HepG2 (cell line): ENCODE results near the gene RAB40C. TPM values are rescaled to one million over a fixed set of nuclear protein-coding genes. Genes with fewer than 3 reads are reported as not detected.
A peak's percentile ranks its signal among the peaks of the same experiment; 100 is the strongest.

Source experiments
- AGO1 ChIP-seq: fragments of 200-400 bp; formaldehyde crosslinking; IDR thresholded peaks from 2 replicates; pipeline ENCODE4 v1.6.1; 2017; ENCODE audit warnings: mild to moderate bottlenecking, low read depth, low read length, moderate library complexity; ENCODE audit not compliant: poor library complexity, severe bottlenecking
- AKAP8 ChIP-seq: sonication (generic); formaldehyde crosslinking; IDR thresholded peaks from 2 replicates; pipeline ENCODE4 v1.5.1; 2020; ENCODE audit warnings: mild to moderate bottlenecking, missing genetic modification reagents
- CEBPG ChIP-seq: IDR thresholded peaks from 2 replicates; pipeline ENCODE4 v1.6.1; 2016
- DNMT3B ChIP-seq: conservative IDR thresholded peaks from 2 replicates; pipeline ENCODE4 v1.6.1; 2016; ENCODE audit warnings: missing biosample characterization, control low read depth
- ELF3 ChIP-seq: IDR thresholded peaks from 2 replicates; pipeline ENCODE4 v1.6.1; 2016; ENCODE audit warnings: missing genetic modification reagents, missing compliant biosample characterization
- FOSL1 ChIP-seq: sonication (generic); formaldehyde crosslinking; IDR thresholded peaks from 2 replicates; pipeline ENCODE4 v1.9.0; 2021; ENCODE audit warnings: missing genetic modification reagents, borderline replicate concordance
- FOXK2 ChIP-seq: fragments of 450-650 bp; IDR thresholded peaks from 2 replicates; pipeline ENCODE4 v1.6.1; 2016
- HDAC6 ChIP-seq: fragments of 200-600 bp; sonication (generic); IDR thresholded peaks from 2 replicates; pipeline ENCODE4 v1.7.0; 2017; ENCODE audit warnings: mild to moderate bottlenecking, antibody characterized with exemption, low read length, low read depth
- KAT2B ChIP-seq: fragments of 150-350 bp; IDR thresholded peaks from 2 replicates; pipeline ENCODE4 v1.6.1; 2014; ENCODE audit warnings: low read depth, low read length, borderline replicate concordance
- MAFG ChIP-seq: sonication (generic); formaldehyde crosslinking; IDR thresholded peaks from 2 replicates; pipeline ENCODE4 v1.5.1; 2020; ENCODE audit warnings: mild to moderate bottlenecking, missing genetic modification reagents
- MAFK ChIP-seq, 2 experiments: IDR thresholded peaks in 1 of 2; conservative IDR thresholded peaks in 1 of 2; 2 replicates each; pipeline ENCODE4 v1.6.1; 2011; ENCODE audit warnings: improper control_type of control experiment in 2 of 2, low read length in 2 of 2
- MEIS2 ChIP-seq: sonication (generic); formaldehyde crosslinking; IDR thresholded peaks from 2 replicates; pipeline ENCODE4 v1.9.0; 2021; ENCODE audit warnings: mild to moderate bottlenecking, missing genetic modification reagents
- MXD1 ChIP-seq: sonication (generic); formaldehyde crosslinking; IDR thresholded peaks from 2 replicates; pipeline ENCODE4 v1.4.0; 2020; ENCODE audit warnings: mild to moderate bottlenecking, missing genetic modification reagents
- MXD4 ChIP-seq: IDR thresholded peaks from 2 replicates; pipeline ENCODE4 v1.6.1; 2016; ENCODE audit warnings: mild to moderate bottlenecking, missing biosample characterization, missing genetic modification reagents
- NFIB ChIP-seq: sonication (generic); formaldehyde crosslinking; IDR thresholded peaks from 2 replicates; pipeline ENCODE4 v1.9.0; 2021; ENCODE audit warnings: missing genetic modification reagents, mild to moderate bottlenecking, borderline replicate concordance
- NFYB ChIP-seq: sonication (generic); formaldehyde crosslinking; IDR thresholded peaks from 2 replicates; pipeline ENCODE4 v1.4.0; 2020; ENCODE audit warnings: missing genetic modification reagents
- PLRG1 ChIP-seq: fragments of 450-650 bp; conservative IDR thresholded peaks from 2 replicates; pipeline ENCODE4 v1.6.1; 2016
- POLR2G ChIP-seq: fragments of 200-400 bp; formaldehyde crosslinking; IDR thresholded peaks from 2 replicates; pipeline ENCODE4 v1.6.1; 2018; ENCODE audit warnings: mild to moderate bottlenecking, low read depth, low read length, moderate library complexity
- RFXAP ChIP-seq: sonication (generic); formaldehyde crosslinking; IDR thresholded peaks from 2 replicates; pipeline ENCODE4 v1.4.0; 2020; ENCODE audit warnings: missing genetic modification reagents, borderline replicate concordance
- SMYD3 ChIP-seq: sonication (generic); formaldehyde crosslinking; IDR thresholded peaks from 2 replicates; pipeline ENCODE4 v1.8.1; 2023; ENCODE audit warnings: mild to moderate bottlenecking, missing genetic modification reagents
- TRIM22 ChIP-seq: fragments of 450-650 bp; IDR thresholded peaks from 2 replicates; pipeline ENCODE4 v1.6.1; 2017
- WIZ ChIP-seq: sonication (generic); formaldehyde crosslinking; IDR thresholded peaks from 2 replicates; pipeline ENCODE4 v1.5.1; 2020; ENCODE audit warnings: mild to moderate bottlenecking, missing genetic modification reagents
- ZBTB37 ChIP-seq: sonication (generic); formaldehyde crosslinking; IDR thresholded peaks from 2 replicates; pipeline ENCODE4 v1.4.0; 2020; ENCODE audit warnings: mild to moderate bottlenecking, missing genetic modification reagents
- ZNF260 ChIP-seq: sonication (generic); formaldehyde crosslinking; IDR thresholded peaks from 2 replicates; pipeline ENCODE4 v1.4.0; 2020; ENCODE audit warnings: missing genetic modification reagents, low read depth, mild to moderate bottlenecking, borderline replicate concordance
- ZNF3 ChIP-seq: IDR thresholded peaks from 2 replicates; pipeline ENCODE4 v1.7.0; 2017; ENCODE audit warnings: inconsistent platforms
- ZNF430 ChIP-seq: sonication (generic); formaldehyde crosslinking; IDR thresholded peaks from 2 replicates; pipeline ENCODE4 v1.9.0; 2021; ENCODE audit warnings: mild to moderate bottlenecking, missing genetic modification reagents
- ZNF501 ChIP-seq: sonication (generic); formaldehyde crosslinking; IDR thresholded peaks from 2 replicates; pipeline ENCODE4 v1.5.1; 2020; ENCODE audit warnings: mild to moderate bottlenecking, moderate library complexity, missing genetic modification reagents
- ZNF552 ChIP-seq: sonication (generic); formaldehyde crosslinking; IDR thresholded peaks from 2 replicates; pipeline ENCODE4 v1.9.0; 2022; ENCODE audit warnings: missing genetic modification reagents, mild to moderate bottlenecking, borderline replicate concordance
- ZNF614 ChIP-seq: IDR thresholded peaks from 2 replicates; pipeline ENCODE4 v1.6.1; 2018; ENCODE audit warnings: missing biosample characterization, missing genetic modification reagents, inconsistent platforms, borderline replicate concordance
- ZNF878 ChIP-seq: sonication (generic); formaldehyde crosslinking; IDR thresholded peaks from 2 replicates; pipeline ENCODE4 v1.8.1; 2023; ENCODE audit warnings: mild to moderate bottlenecking, missing genetic modification reagents, moderate library complexity
- ZSCAN21 ChIP-seq: sonication (generic); formaldehyde crosslinking; IDR thresholded peaks from 2 replicates; pipeline ENCODE4 v1.8.0; 2022; ENCODE audit warnings: mild to moderate bottlenecking, missing genetic modification reagents, moderate library complexity, borderline replicate concordance
- ZSCAN31 ChIP-seq: sonication (generic); formaldehyde crosslinking; IDR thresholded peaks from 2 replicates; pipeline ENCODE4 v1.5.0; 2020; ENCODE audit warnings: low read depth, mild to moderate bottlenecking, missing genetic modification reagents
- polyA plus RNA-seq, 8 experiments: library from polyadenylated mRNA; depleted of rRNA in 3 of 8; stranded (reverse) in 7 of 8; unstranded in 1 of 8; fragments of >200 nt; fragmentation: Illumina TruSeq in 4 of 8; extraction: Trizol in 4 of 8; gene quantifications; 2 replicates each; pipeline versions ENCODE4 v1.2.1 to v1.2.3, GENCODE V29; 2011 to 2016; ENCODE audit warnings: low read depth in 4 of 8, missing spikeins in 1 of 8, mixed read lengths in 1 of 8; ENCODE audit not compliant: insufficient read depth in 1 of 8
- total RNA-seq, 5 experiments: library from RNA; depleted of rRNA; stranded (reverse); fragments of >200 nt; fragmentation: Illumina TruSeq; extraction: Trizol; gene quantifications; 2 replicates each; pipeline ENCODE4 v1.2.3, GENCODE V29; 2016; ENCODE audit warnings: low read depth in 1 of 5

The RAB40C gene
- total and polyA plus RNA-seq, 2 of the 13 experiments (the other 11 are each of a cell fraction or from before 2014, with no cell fraction given), result 7.7 to 11.5 TPM

- TF ChIP-seq FOSL1 (no peak), POLR2G (peak; percentile 65), AGO1 (peak; percentile 94), HDAC6 (no peak), ZSCAN21 (CRISPR knock-in tag) (0 out of 2 replicates have a peak, but pooled peaks have one; percentile 7), ZBTB37 (CRISPR knock-in tag) (no peak), PLRG1 (no peak), DNMT3B (CRISPR knock-in tag) (no peak), ZNF552 (CRISPR knock-in tag) (no peak), ZNF614 (CRISPR knock-in tag) (no peak), SMYD3 (CRISPR knock-in tag) (no peak), MAFG (CRISPR knock-in tag) (no peak), ZSCAN31 (peak; percentile 63; the same call in 1 of the 2 replicates), NFYB (0 out of 2 replicates have a peak, but pooled peaks have one; percentile 13), CEBPG (CRISPR knock-in tag) (no peak), NFIB (CRISPR knock-in tag) (no peak), KAT2B (no peak), ZNF3 (CRISPR knock-in tag) (no peak), RFXAP (CRISPR knock-in tag) (no peak), MXD1 (no peak), MXD4 (CRISPR knock-in tag) (no peak), ZNF878 (CRISPR knock-in tag) (no peak), ELF3 (no peak), ZNF260 (CRISPR knock-in tag) (no peak), ZNF430 (CRISPR knock-in tag) (no peak; the same call in 1 of the 2 replicates), TRIM22 (no peak), WIZ (no peak), MEIS2 (peak; percentile 37; the same call in 1 of the 2 replicates), FOXK2 (no peak), AKAP8 (CRISPR knock-in tag) (peak; percentile 95), MAFK (conservative IDR thresholded peaks at IDR 0.05 in 1 of 2, IDR thresholded peaks at IDR 0.05 in 1 of 2; ENCODE audit: low read length in 2 of 2) (no peak), ZNF501 (CRISPR knock-in tag) (peak; percentile 44; the same call in 1 of the 2 replicates)
Measured at GRCh38 chr16:630815-631405, 41.0 kb downstream of the RAB40C start, which contains the start of gene WFIKKN1 (continued).
